Neuronal stem cell (in vitro differentiated cells): ENCODE measurements around the gene MAST4.

Experiments used
- DNase-seq: peaks from one replicate; pipeline ENCODE4 v3.0.0-alpha.2; 2013; ENCODE audit warnings: low spot score
- H2AFZ ChIP-seq: one replicate; pipeline ENCODE4 v1.6.1; 2013; ENCODE audit warnings: mild to moderate bottlenecking, low read length, inconsistent platforms
- H2AK5ac ChIP-seq: 2 replicates; pipeline ENCODE4 v1.6.1; 2013; ENCODE audit warnings: low read depth, mild to moderate bottlenecking, inconsistent platforms, low read length, moderate library complexity, mixed read lengths
- H2BK120ac ChIP-seq: 2 replicates; pipeline ENCODE4 v1.6.1; 2013; ENCODE audit warnings: low read depth, mild to moderate bottlenecking, inconsistent platforms, low read length, moderate library complexity, mixed read lengths
- H2BK12ac ChIP-seq: one replicate; pipeline ENCODE4 v1.6.1; 2013; ENCODE audit warnings: low read length, inconsistent platforms
- H2BK15ac ChIP-seq: 2 replicates; pipeline ENCODE4 v1.6.1; 2013; ENCODE audit warnings: mild to moderate bottlenecking, low read length, inconsistent platforms, mixed read lengths
- H2BK5ac ChIP-seq: one replicate; pipeline ENCODE4 v1.6.1; 2013; ENCODE audit warnings: inconsistent platforms, mild to moderate bottlenecking, low read length, moderate library complexity
- H3K14ac ChIP-seq: one replicate; pipeline ENCODE4 v1.6.1; 2013; ENCODE audit warnings: low read length, inconsistent platforms
- H3K18ac ChIP-seq: 2 replicates; pipeline ENCODE4 v1.6.1; 2013; ENCODE audit warnings: low read length, inconsistent platforms
- H3K23ac ChIP-seq: 2 replicates; pipeline ENCODE4 v1.6.1; 2013; ENCODE audit warnings: low read depth, mild to moderate bottlenecking, mixed read lengths, low read length, inconsistent platforms; ENCODE audit not compliant: poor library complexity
- H3K27ac ChIP-seq: replicated peaks from 3 replicates; pipeline ENCODE4 v1.5.1; 2013; ENCODE audit warnings: low read length, inconsistent platforms
- H3K27me3 ChIP-seq, 3 experiments: 2 replicates each; pipeline ENCODE4 v1.6.1; 2013; ENCODE audit warnings: low read length in 3 of 3, mild to moderate bottlenecking in 2 of 3, inconsistent platforms in 1 of 3, low read depth in 1 of 3, mixed read lengths in 1 of 3, moderate library complexity in 1 of 3; ENCODE audit not compliant: control insufficient read depth in 3 of 3, insufficient read depth in 3 of 3
- H3K36me3 ChIP-seq, 2 donors: replicated peaks in 1 of 2; 2 replicates each; pipeline ENCODE4 v1.6.1; 2013; ENCODE audit warnings: low read length in 2 of 2; ENCODE audit not compliant: control insufficient read depth in 2 of 2, insufficient read depth in 2 of 2
- H3K4ac ChIP-seq: 2 replicates; pipeline ENCODE4 v1.6.1; 2013; ENCODE audit warnings: inconsistent platforms, mild to moderate bottlenecking, low read length, moderate library complexity
- H3K4me1 ChIP-seq, 2 donors: 1 replicate in 1 of 2; 2 replicates in 1 of 2; pipeline ENCODE4 v1.6.1; 2013; ENCODE audit warnings: low read length in 2 of 2, low read depth in 1 of 2; ENCODE audit not compliant: control insufficient read depth in 2 of 2, insufficient read depth in 1 of 2
- H3K4me2 ChIP-seq: one replicate; pipeline ENCODE4 v1.6.1; 2013; ENCODE audit warnings: mild to moderate bottlenecking, low read length, inconsistent platforms; ENCODE audit not compliant: insufficient read depth, poor library complexity, severe bottlenecking
- H3K4me3 ChIP-seq, 2 donors: 2 replicates each; pipeline ENCODE4 v1.5.1; 2013; ENCODE audit warnings: low read length in 2 of 2, mild to moderate bottlenecking in 2 of 2, inconsistent platforms in 1 of 2, moderate library complexity in 1 of 2
- H3K79me1 ChIP-seq: one replicate; pipeline ENCODE4 v1.6.1; 2013; ENCODE audit warnings: low read depth, mild to moderate bottlenecking, inconsistent platforms, low read length, moderate library complexity
- H3K9ac ChIP-seq: one replicate; pipeline ENCODE4 v1.6.1; 2013; ENCODE audit warnings: mild to moderate bottlenecking, low read depth, low read length, inconsistent platforms; ENCODE audit not compliant: poor library complexity
- H3K9me3 ChIP-seq, 2 donors: replicated peaks in 1 of 2; 2 replicates each; pipeline versions ENCODE3 to v1.6.1; 2013; ENCODE audit warnings: low read length in 2 of 2, mild to moderate bottlenecking in 2 of 2, inconsistent platforms in 1 of 2, low read depth in 1 of 2, mixed read lengths in 1 of 2, moderate library complexity in 1 of 2; ENCODE audit not compliant: control insufficient read depth in 2 of 2, insufficient read depth in 1 of 2
- H4K8ac ChIP-seq: one replicate; pipeline ENCODE4 v1.6.1; 2013; ENCODE audit warnings: low read depth, mild to moderate bottlenecking, inconsistent platforms, low read length, moderate library complexity
- H4K91ac ChIP-seq: one replicate; pipeline ENCODE4 v1.6.1; 2013; ENCODE audit warnings: low read length, low read depth, mild to moderate bottlenecking, inconsistent platforms; ENCODE audit not compliant: poor library complexity
- WGBS, 2 donors: extraction: QIAGEN DNeasy Blood & Tissue Kit; methylation state at CpG; one replicate each; pipeline ENCODE4 v1.1.7; 2013; ENCODE audit warnings: missing lambda C conversion rate in 2 of 2, mixed read lengths in 1 of 2; ENCODE audit not compliant: insufficient read length in 2 of 2, insufficient replicate concordance in 1 of 2; ENCODE audit errors: extremely low coverage in 2 of 2; 5-methylcytosine and 5-hydroxymethylcytosine counted together

The MAST4 gene

GRCh38 chr5:66795682-66796081 is 199.5 kb downstream of the MAST4 start:
- H3K23ac ChIP-seq = no peak overlapping the region
- H3K4me3 ChIP-seq = no peak overlapping the region
- H3K36me3 ChIP-seq = no peaks in the 10 kb centered on the region
- no peak overlapping the region for H3K18ac ChIP-seq
- DNase-seq = no peak
- no peaks in the 10 kb centered on the region for H3K79me1 ChIP-seq
- no peak overlapping the region for H2BK15ac ChIP-seq
- H3K4ac ChIP-seq = no peak overlapping the region
- H3K14ac ChIP-seq = no peak overlapping the region
- H2BK5ac ChIP-seq = no peak overlapping the region
- no peak overlapping the region for H3K27ac ChIP-seq
- H4K8ac ChIP-seq = no peak overlapping the region
- no peak overlapping the region for H2AFZ ChIP-seq
- no CpG with 5 or more reads among the region's 1 CpG for WGBS, 2 donors
- no peaks in the 10 kb centered on the region for H3K4me1 ChIP-seq
- no peaks in the 10 kb centered on the region for H3K27me3 ChIP-seq
- no peak overlapping the region for H4K91ac ChIP-seq
- no peaks in the 10 kb centered on the region for H3K9me3 ChIP-seq
- H2AK5ac ChIP-seq = no peak overlapping the region
- no peak overlapping the region for H3K9ac ChIP-seq
- no peak overlapping the region for H2BK12ac ChIP-seq
- no peak overlapping the region for H2BK120ac ChIP-seq
- H3K4me2 ChIP-seq = no peak overlapping the region

DNA sequence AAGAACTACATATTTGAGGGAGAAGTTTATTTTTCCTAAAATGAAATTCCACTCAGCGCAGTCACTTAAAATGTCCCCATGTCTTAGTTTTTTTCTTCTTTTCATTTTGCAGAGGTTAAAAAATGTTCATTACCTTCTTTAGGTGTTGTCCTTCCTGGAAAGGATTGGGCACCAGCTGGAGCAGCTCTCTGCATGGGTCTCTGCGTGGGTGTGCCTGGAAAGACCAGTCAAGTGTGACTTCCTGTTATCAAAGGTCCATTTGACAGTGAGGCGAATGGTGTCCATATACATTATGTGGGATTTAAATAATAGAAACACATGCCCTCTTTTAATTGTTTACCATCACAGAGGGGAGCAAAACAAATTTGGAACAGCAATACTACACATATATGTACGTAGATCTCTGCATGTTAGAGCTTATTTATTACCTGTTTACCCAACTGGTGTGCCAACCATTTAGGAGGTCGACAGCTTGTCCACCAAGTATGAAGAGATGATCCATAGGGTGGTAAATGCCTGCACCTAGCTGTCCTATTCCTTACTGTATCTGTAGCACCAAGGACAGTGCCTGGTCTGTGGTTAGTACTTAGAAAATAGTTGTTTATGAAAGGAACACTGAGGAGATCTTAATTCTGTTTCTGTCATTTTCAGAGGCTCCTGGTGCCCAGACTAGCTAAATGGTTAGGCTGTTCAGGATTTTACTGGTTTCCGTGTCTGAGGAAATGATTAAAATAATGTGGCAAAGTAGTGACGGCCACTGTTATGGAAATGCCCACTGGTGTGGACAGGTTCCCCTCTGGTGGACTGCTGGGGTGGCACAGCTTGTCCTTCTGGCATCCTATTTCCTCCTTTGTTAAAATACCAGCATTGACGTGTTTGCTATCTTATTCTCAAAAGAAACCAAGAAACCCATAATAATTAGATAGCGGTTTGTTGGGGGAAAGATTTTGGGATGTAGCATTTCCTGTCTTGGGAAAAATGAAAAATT is 200.4 kb downstream of the MAST4 start:
- DNase-seq = no peak

GRCh38 chr5:66802941-66803340 is 206.7 kb downstream of the MAST4 start:
- Histone ChIP-seq H3K79me1 (no peaks in the 10 kb centered on the region), H2AFZ (no peak overlapping the region), H2AK5ac (no peak overlapping the region), H3K4ac (no peak overlapping the region), H3K18ac (no peak overlapping the region), H3K4me2 (no peak overlapping the region), H3K27me3 (no peaks in the 10 kb centered on the region), H3K27ac (no peak overlapping the region), H2BK15ac (no peak overlapping the region), H3K23ac (no peak overlapping the region), H3K9me3 (no peaks in the 10 kb centered on the region), H4K8ac (no peak overlapping the region), H3K36me3 (no peaks in the 10 kb centered on the region), H3K4me1 (no peaks in the 10 kb centered on the region), H2BK12ac (no peak overlapping the region), H2BK5ac (no peak overlapping the region), H2BK120ac (no peak overlapping the region), H3K9ac (no peak overlapping the region), H3K4me3 (no peak overlapping the region), H4K91ac (no peak overlapping the region), H3K14ac (no peak overlapping the region)
- no peak for DNase-seq
- WGBS, 2 donors = no CpG with 5 or more reads among the region's 3 CpGs

More for the DNA sequence above, 200.4 kb downstream of the MAST4 start:
- no peak overlapping the region for H2BK5ac ChIP-seq
- WGBS, 2 donors = no CpG with 5 or more reads among the region's 9 CpGs
- H3K18ac ChIP-seq = no peak overlapping the region
- no peak overlapping the region for H3K4me3 ChIP-seq
- no peaks in the 10 kb centered on the region for H3K9me3 ChIP-seq
- H2BK15ac ChIP-seq = no peak overlapping the region
- H2AK5ac ChIP-seq = no peak overlapping the region
- no peak overlapping the region for H3K4ac ChIP-seq
- H4K8ac ChIP-seq = no peak overlapping the region
- H3K27ac ChIP-seq = no peak overlapping the region
- H4K91ac ChIP-seq = no peak overlapping the region
- H3K79me1 ChIP-seq = no peaks in the 10 kb centered on the region
- no peak overlapping the region for H3K23ac ChIP-seq
- H3K9ac ChIP-seq = no peak overlapping the region
- H2AFZ ChIP-seq = no peak overlapping the region
- H3K4me1 ChIP-seq = no peaks in the 10 kb centered on the region
- no peak overlapping the region for H3K14ac ChIP-seq
- no peaks in the 10 kb centered on the region for H3K36me3 ChIP-seq
- no peak overlapping the region for H2BK12ac ChIP-seq
- no peak overlapping the region for H2BK120ac ChIP-seq
- H3K27me3 ChIP-seq = no peaks in the 10 kb centered on the region
- no peak overlapping the region for H3K4me2 ChIP-seq

DNA sequence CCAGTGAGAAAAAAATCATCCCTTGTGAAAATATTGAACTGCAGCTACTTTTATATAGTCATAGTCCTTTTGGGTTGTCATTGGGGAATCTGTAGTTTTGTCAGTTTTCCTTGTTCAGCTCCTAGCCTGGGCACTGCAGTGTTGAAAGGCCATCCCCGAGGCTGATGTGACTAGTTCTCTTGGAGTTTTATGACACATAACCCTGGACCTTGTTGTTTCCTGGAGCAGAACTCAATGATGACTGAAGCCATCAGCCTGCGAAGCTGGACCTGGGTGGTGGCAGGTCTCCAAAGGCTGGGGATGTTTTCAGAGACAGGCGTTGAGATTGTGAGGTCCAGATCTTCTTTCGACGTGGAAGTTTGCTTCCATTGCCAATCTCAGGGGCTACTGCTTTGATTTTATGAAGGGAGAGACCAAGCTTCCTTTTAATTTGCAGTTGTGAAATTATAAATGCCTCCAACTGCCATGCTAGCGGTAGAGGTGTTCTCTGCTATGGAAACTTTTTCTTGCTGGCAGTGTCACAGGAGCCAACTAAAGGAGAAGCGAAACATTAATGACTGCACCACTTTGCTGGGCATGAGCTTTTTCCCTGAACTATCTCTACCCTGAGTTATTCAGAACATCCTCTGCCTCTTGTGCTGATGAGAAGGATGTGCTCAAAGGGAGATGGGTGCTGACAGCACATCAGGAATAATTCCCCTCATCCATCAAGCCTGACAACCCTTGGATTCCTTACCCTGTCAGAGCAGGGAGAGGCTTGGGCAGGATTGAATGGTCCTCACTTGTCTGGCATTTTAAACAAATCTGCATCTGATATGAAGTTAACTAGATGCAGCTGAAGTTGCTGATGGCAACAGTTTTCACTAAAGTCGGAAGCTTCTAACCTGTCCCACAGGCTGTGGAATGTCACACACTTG is 209.6 kb downstream of the MAST4 start:
- Histone ChIP-seq H3K9ac (no peak overlapping the region), H2AK5ac (no peak overlapping the region), H2AFZ (no peak overlapping the region), H3K4me1 (no peaks in the 10 kb centered on the region), H3K27me3 (no peaks in the 10 kb centered on the region), H3K9me3 (no peaks in the 10 kb centered on the region), H3K79me1 (no peaks in the 10 kb centered on the region), H3K4me3 (no peak overlapping the region), H2BK15ac (no peak overlapping the region), H3K27ac (no peak overlapping the region), H3K4ac (no peak overlapping the region), H4K91ac (no peak overlapping the region), H4K8ac (no peak overlapping the region), H2BK120ac (no peak overlapping the region), H3K36me3 (no peaks in the 10 kb centered on the region), H3K23ac (no peak overlapping the region), H2BK12ac (no peak overlapping the region), H3K18ac (no peak overlapping the region), H3K4me2 (no peak overlapping the region), H2BK5ac (no peak overlapping the region), H3K14ac (no peak overlapping the region)
- no CpG with 5 or more reads among the region's 8 CpGs for WGBS, 2 donors
- DNase-seq = no peak
